HUES6 (cell line): ENCODE results near the gene CERS5.

Experiments used
- H3K27ac ChIP-seq: 2 replicates; pipeline ENCODE4 v1.7.0; 2013; ENCODE audit warnings: low read depth, mild to moderate bottlenecking, low read length, inconsistent platforms
- H3K27me3 ChIP-seq: 2 replicates; pipeline ENCODE4 v1.6.1; 2013; ENCODE audit warnings: low read length; ENCODE audit not compliant: control insufficient read depth, insufficient read depth
- H3K36me3 ChIP-seq: 2 replicates; pipeline ENCODE4 v1.6.1; 2013; ENCODE audit warnings: low read length; ENCODE audit not compliant: control insufficient read depth, insufficient read depth
- H3K4me1 ChIP-seq: 2 replicates; pipeline ENCODE4 v1.6.1; 2013; ENCODE audit warnings: low read length; ENCODE audit not compliant: control insufficient read depth, insufficient read depth
- H3K4me3 ChIP-seq: 2 replicates; pipeline ENCODE4 v1.5.1; 2013; ENCODE audit warnings: low read depth, low read length
- H3K9ac ChIP-seq: one replicate; pipeline ENCODE4 v1.6.1; 2013; ENCODE audit warnings: mild to moderate bottlenecking, low read length
- H3K9me3 ChIP-seq: 2 replicates; pipeline ENCODE4 v1.6.1; 2013; ENCODE audit warnings: low read depth, low read length; ENCODE audit not compliant: control insufficient read depth, insufficient read depth

Gene CERS5

DNA sequence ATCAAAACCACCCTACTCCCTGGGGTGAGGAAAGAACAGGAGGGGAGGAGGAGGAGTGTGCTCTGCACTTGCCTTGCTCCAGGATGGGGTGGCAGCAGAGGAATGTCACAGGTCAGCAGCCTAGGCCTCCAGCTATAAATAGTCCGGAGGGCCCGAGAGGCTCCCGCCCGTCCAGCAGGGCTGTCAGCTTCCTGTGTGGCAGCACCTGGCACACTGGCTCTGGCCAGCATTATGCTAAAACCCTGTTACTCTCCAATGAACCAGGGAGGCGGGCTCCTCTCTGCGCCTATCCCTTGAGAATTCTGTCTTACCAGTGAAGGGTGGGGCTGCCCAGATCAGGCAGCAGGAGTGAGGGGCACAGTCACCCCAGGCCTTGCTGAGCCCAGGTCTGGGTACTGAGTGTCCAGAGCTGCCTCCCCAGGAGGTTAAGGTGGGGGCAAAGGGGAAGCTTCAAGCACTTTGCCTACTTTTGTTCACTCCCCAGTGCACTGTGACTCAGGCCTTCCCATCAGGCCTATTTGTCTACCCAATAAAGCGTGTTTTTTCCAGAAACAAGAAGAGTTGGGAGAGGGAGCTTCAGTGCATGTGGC, 56.3 kb downstream of the CERS5 start:
- H3K27ac ChIP-seq, result no peak overlapping the region
- no peak overlapping the region for H3K9ac ChIP-seq
- no peaks in the 10 kb centered on the region for H3K9me3 ChIP-seq
- no peaks in the 10 kb centered on the region for H3K27me3 ChIP-seq
- no peaks in the 10 kb centered on the region for H3K36me3 ChIP-seq
- peaks cover 18% of the 10 kb centered on the region for H3K4me1 ChIP-seq
- H3K4me3 ChIP-seq, result peak overlapping the region; percentile 49; the same call in 1 of the 2 replicates

- no peak overlapping the region for H3K4me3 ChIP-seq
- H3K36me3 ChIP-seq, result no peaks in the 10 kb centered on the region
- peaks cover 18% of the 10 kb centered on the region for H3K4me1 ChIP-seq
- no peak overlapping the region for H3K27ac ChIP-seq
- peak overlapping the region; percentile 8 for H3K9ac ChIP-seq
- H3K27me3 ChIP-seq, result no peaks in the 10 kb centered on the region
- no peaks in the 10 kb centered on the region for H3K9me3 ChIP-seq
Measured at GRCh38 chr12:50110127-50110761, 56.9 kb downstream of the CERS5 start.

DNA sequence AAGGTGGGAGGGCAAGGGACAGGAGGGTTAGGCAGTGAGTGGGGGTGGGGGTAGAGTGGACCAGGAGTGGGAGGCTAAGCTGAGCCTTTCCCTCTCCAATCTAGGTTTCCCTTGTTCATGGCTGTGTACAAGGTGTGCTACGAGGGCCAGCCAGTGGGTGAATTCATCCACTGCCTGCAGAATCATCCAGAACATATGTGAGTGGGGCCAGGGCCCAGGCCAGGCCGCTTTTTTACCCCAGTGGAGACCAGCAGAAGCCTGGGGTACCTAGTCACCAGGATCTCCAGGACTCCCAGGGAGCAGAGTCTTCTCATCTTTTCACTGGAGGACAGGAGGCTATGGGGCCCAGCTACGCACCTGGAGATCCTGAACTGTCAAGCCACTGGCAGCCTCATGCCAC, 57.9 kb downstream of the CERS5 start:
- Histone ChIP-seq H3K9me3 (no peaks in the 10 kb centered on the region), H3K36me3 (no peaks in the 10 kb centered on the region), H3K9ac (no peak overlapping the region), H3K4me3 (no peak overlapping the region), H3K4me1 (peaks cover 18% of the 10 kb centered on the region), H3K27me3 (no peaks in the 10 kb centered on the region), H3K27ac (no peak overlapping the region)

DNA sequence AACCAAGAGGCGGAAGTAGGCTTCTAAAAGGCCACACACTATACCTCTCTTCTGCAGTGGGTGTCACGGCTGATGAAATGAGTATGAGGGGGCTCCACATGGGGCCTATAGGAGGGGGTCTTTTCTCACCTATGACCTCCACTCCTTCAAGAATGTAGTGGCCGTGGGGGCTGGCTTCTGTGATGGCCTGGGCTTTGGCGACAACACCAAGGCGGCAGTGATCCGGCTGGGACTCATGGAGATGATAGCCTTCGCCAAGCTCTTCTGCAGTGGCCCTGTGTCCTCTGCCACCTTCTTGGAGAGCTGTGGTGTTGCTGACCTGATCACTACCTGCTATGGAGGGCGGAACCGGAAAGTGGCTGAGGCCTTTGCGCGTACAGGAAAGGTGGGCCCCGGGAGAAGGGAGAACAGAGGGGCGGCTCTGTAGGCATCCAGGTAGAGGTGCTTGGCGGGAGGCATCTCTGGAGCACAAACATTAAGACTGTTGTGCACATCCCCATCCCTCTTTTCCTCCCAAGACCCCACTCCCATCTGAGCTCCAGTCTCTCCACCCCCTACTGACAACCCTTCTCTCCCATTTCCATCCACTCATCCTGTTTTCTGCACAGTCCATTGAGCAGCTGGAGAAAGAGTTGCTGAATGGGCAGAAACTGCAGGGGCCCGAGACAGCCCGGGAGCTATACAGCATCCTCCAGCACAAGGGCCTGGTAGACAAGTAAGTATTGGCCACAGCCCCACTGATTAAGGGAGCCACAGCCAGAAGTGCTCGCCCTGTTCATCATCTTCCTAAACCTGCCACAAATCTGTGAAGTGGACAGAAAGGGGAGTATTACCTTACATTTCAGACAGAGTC, 59.5 kb downstream of the CERS5 start:
- Histone ChIP-seq H3K4me3 (no peak overlapping the region), H3K9me3 (no peaks in the 10 kb centered on the region), H3K27ac (no peak overlapping the region), H3K27me3 (no peaks in the 10 kb centered on the region), H3K4me1 (peaks cover 18% of the 10 kb centered on the region), H3K9ac (no peak overlapping the region), H3K36me3 (no peaks in the 10 kb centered on the region)

DNA sequence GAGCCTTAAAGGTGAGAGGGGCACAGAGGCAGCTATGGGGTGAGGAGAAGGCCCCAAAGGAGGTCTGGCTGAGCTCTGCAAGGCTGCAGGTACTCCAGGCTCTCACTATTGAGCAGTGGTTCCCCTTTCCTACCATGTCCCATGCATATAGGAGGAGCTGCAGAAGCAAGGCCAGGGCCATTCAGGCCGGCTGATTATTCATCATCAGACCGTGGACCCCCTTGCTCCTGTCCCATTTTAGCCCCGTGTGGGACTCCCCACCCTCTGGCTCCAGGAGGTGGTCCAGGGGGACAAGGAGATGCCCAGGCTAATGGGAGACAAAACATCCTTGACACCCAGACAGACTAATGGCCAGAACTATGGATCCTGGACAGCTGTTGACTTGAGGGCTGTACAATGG, 60.3 kb downstream of the CERS5 start:
- no peak overlapping the region for H3K4me3 ChIP-seq
- H3K36me3 ChIP-seq, result peaks cover 5% of the 10 kb centered on the region; the same call in 1 of the 2 replicates
- no peaks in the 10 kb centered on the region for H3K9me3 ChIP-seq
- H3K27me3 ChIP-seq, result no peaks in the 10 kb centered on the region
- peaks cover 18% of the 10 kb centered on the region for H3K4me1 ChIP-seq
- no peak overlapping the region for H3K27ac ChIP-seq
- no peak overlapping the region for H3K9ac ChIP-seq

GRCh38 chr12:50105913-50106450, 61.2 kb downstream of the CERS5 start:
- no peak overlapping the region for H3K27ac ChIP-seq
- H3K9me3 ChIP-seq, result no peaks in the 10 kb centered on the region
- H3K9ac ChIP-seq, result no peak overlapping the region
- no peaks in the 10 kb centered on the region for H3K27me3 ChIP-seq
- peaks cover 8% of the 10 kb centered on the region; the same call in 1 of the 2 replicates for H3K36me3 ChIP-seq
- no peak overlapping the region for H3K4me3 ChIP-seq
- peaks cover 18% of the 10 kb centered on the region for H3K4me1 ChIP-seq

DNA sequence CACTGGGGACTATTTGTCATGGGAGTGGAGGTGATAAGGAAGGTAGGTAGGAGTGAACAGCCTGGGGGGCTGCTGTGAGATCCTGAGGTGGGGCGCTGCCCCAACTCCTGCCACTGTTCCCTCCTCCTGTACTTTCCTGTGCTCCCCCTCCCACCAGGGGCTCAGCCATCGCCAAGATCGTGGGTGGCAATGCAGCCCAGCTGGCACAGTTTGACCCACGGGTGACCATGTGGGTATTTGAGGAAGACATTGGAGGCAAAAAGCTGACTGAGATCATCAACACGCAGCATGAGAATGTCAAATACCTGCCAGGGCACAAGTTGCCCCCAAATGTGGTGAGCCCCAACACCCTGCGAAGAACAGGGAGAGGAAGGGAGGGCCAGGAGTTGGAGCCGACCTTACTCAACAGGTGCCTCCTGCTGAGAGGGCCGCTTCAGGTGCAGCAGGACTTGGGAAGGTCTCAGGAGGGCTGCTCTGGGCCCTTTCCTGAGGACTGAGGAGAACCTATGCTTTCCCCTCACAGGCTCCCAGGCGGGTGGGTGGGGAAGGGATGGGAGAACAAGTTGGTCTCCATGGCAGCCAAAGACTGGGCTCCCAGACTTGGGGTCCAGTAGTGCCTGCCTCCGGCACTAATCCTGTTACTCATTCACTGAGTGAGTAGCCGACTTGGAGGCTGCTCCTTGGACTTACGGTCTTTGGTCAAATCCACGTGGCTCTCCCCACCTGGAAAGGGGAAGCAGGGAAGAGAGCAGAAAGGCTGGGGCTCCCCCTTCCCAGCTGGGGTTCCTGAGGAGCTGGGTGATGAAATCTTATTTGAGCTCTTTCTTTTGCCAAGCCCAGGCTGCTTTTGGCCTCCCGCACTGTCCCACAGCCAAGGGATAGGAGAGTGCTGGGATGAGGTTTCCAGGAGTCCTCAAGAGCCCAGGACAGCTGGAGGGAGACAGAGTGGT, 62.5 kb downstream of the CERS5 start:
- Histone ChIP-seq H3K9me3 (no peaks in the 10 kb centered on the region), H3K4me1 (peaks cover 5% of the 10 kb centered on the region; the same call in 1 of the 2 replicates), H3K27me3 (no peaks in the 10 kb centered on the region), H3K9ac (no peak overlapping the region), H3K4me3 (no peak overlapping the region), H3K27ac (no peak overlapping the region), H3K36me3 (peaks cover 20% of the 10 kb centered on the region)

GRCh38 chr12:50103767-50104321, 63.3 kb downstream of the CERS5 start, which contains the start of gene GPD1:
GPD1 (plus strand) TSS chr12:50104008; CDS start chr12:50104051, 43 bp downstream.
- H3K4me3 ChIP-seq, result no peak within 1 kb of the TSS
- H3K27me3 ChIP-seq, result no peaks in the 10 kb centered on the region
- H3K9ac ChIP-seq, result no peak within 1 kb of the TSS
- no peaks in the 10 kb centered on the region for H3K9me3 ChIP-seq
- H3K36me3 ChIP-seq, result peaks cover 29% of the 10 kb centered on the region
- H3K4me1 ChIP-seq, result peaks cover 3% of the 10 kb centered on the region; the same call in 1 of the 2 replicates
- no peak within 1 kb of the TSS for H3K27ac ChIP-seq

- Histone ChIP-seq H3K9ac (no peak overlapping the region), H3K27me3 (no peaks in the 10 kb centered on the region)
Measured at GRCh38 chr12:50103351-50103750, 63.8 kb downstream of the CERS5 start.

More at GRCh38 chr12:50103351-50103750, 63.8 kb downstream of the CERS5 start:
- no peak overlapping the region for H3K4me3 ChIP-seq
- no peak overlapping the region for H3K27ac ChIP-seq
- H3K4me1 ChIP-seq, result peaks cover 3% of the 10 kb centered on the region; the same call in 1 of the 2 replicates
- H3K36me3 ChIP-seq, result peaks cover 34% of the 10 kb centered on the region
- no peaks in the 10 kb centered on the region for H3K9me3 ChIP-seq
